GM12875 (cell line): Measurements from ENCODE around the gene NRP1.

Experiments
- H3K4me3 ChIP-seq: one replicate; pipeline ENCODE4 v1.5.1; 2011; ENCODE audit warnings: low read depth, low read length, control low read depth
- TF ChIP-seq, protein P1 (sequence below): IDR thresholded peaks from 2 replicates; pipeline ENCODE4 v1.5.1; 2011; ENCODE audit warnings: low read depth, mild to moderate bottlenecking, control low read depth, inconsistent platforms, low read length, moderate library complexity, borderline replicate concordance; ENCODE audit not compliant: insufficient read depth

Gene NRP1

DNA sequence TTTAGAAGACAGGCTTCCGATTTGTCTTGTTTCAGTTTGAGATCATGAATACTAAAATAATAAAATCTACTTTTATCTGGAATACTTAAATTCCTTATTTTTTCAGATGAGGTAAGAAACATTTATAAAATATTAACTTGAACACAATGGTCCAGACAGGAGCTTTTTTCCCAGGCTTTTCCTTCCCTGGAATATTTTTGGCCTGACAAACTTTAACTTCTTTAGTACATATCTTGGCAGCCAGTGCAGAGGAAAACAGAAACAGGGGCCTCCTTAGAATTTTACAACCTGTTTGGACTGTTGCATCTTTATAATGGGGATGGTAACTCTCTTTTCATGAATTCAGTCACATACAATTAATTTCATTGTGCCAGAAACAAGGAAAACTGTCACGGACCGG is 41.4 kb downstream of the NRP1 start:
- H3K4me3 ChIP-seq: no peak overlapping the region
- TF ChIP-seq, protein P1, sequence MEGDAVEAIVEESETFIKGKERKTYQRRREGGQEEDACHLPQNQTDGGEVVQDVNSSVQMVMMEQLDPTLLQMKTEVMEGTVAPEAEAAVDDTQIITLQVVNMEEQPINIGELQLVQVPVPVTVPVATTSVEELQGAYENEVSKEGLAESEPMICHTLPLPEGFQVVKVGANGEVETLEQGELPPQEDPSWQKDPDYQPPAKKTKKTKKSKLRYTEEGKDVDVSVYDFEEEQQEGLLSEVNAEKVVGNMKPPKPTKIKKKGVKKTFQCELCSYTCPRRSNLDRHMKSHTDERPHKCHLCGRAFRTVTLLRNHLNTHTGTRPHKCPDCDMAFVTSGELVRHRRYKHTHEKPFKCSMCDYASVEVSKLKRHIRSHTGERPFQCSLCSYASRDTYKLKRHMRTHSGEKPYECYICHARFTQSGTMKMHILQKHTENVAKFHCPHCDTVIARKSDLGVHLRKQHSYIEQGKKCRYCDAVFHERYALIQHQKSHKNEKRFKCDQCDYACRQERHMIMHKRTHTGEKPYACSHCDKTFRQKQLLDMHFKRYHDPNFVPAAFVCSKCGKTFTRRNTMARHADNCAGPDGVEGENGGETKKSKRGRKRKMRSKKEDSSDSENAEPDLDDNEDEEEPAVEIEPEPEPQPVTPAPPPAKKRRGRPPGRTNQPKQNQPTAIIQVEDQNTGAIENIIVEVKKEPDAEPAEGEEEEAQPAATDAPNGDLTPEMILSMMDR: no peak

DNA sequence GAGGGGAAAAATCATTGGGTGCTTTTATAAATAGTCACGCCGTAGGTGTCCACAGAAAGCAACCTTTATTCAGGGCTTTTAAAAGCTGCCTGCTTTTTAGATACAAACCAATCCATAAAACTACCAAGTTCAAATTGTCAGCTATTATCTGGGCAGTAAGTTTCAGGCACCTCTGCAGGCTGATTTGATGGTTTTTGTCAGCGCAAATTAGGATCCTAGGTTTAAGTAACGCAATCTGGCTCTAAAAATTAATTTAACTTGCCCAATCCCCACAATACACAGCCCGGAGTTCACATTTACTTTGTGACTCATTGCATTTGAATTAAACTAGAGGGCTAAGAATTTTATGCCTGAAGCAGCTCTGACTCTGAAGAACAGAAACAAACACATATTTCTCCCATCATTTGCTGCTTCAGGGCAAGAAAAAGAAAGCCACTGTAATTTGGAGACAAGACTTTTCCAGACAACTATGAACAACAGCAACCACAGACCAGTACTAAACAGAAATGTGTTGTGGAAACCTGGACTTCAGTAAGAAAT is 43.3 kb downstream of the NRP1 start:
- TF ChIP-seq, protein P1: no peak
- H3K4me3 ChIP-seq: no peak overlapping the region

DNA sequence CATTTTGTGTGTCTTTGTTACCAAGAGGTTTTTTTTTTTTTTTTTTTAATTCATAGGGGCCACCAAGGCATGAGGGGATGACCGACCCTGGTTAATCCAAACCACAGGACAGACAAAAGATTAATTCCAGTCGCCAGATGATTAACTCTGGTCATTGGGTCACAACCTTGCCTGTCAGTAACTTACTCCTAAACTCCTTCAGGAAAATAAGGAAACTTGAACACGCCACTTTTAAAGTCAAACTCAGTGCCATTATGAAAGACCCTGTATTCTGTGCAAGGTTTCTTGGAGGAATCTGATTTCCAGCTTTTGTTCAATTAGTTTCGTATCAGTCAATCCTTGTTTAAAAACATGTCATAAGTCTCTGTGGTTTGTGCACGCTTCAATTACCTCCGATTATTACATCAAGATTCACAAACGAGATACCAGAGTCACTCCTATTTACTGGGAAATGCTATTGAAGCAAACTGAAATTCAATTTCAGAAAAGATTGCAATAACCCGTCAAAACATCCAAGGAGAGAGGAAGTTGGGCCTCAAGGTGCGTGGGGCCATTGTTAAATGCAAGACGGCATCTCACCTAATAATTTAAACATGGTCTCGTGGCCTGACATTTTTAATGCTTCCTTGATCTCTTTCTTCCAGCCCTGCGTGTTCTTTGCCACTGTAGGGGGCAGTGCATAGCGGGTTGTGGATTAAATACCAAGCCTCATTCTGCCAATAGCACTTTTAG is 44.0 kb downstream of the NRP1 start:
- H3K4me3 ChIP-seq: no peak overlapping the region
- TF ChIP-seq, protein P1: no peak

DNA sequence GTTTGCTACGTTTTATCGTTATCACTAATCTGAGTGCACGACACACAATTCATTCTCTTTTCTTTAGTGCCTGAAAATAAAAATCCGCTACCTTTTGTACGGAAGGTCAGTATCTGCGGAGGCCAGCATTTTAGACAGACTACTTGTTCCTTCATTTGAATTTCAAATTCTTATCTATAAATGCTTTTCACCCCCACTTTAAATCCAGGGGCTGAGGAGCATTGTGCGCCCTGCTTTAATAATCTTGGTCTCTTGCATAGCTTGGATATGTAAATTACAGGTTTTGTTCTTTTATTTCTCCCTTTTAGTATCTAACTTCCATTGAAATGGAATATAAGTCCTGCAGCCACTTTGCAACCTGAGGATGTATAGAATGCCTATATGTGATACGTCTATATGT is 44.7 kb downstream of the NRP1 start:
- TF ChIP-seq, protein P1: no peak
- no peak overlapping the region for H3K4me3 ChIP-seq

DNA sequence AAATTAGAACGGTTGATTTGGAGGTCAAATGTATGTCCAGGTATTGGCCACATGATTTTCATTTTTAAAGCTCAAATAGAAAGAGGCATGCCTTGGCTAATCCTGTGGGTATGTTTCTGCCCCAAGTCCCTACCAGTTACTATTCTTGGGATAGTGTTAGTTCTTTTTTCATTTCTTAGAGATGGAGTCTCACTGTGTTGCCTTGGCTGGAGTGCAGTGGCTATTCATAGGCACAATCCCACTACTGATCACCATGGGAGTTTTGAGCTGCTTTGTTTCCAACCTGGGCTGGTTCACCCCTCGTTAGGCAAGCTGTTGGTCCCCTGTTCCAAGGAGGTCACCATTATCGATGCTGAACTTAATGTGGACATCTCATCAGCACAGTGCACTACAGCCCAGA is 46.3 kb downstream of the NRP1 start:
- H3K4me3 ChIP-seq: no peak overlapping the region
- TF ChIP-seq, protein P1: no peak

DNA sequence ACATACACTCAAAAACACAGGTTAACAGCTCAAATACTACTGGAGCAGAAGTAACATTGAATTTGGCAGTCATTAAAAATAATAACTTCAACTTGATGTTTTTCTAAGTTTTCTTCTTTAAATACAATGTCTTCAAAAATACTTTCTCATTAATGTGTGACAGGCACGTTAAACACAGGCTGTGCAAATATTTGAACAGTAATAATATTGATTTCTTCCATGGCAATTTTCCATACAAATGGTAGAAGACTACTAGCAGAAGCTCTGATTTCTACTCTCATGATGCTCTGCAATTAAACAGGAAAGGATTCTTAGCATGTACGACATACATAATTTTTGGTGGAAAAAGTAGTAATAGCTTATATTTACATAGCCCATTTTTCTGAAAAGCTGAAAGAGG is 47.4 kb downstream of the NRP1 start:
- TF ChIP-seq, protein P1: no peak
- no peak overlapping the region for H3K4me3 ChIP-seq
